ENCODE data around the gene ANXA2. TPM values are rescaled to one million over a fixed set of nuclear protein-coding genes. Genes with fewer than 3 reads are reported as not detected.
"Not testable (repeated sequence)": the region's sequence is repeated elsewhere in the genome, so short reads cannot be mapped to it uniquely, and the experiment has no call there.

ANXA2 gene
- polyA plus RNA-seq, 1 experiment = 5,886 TPM

GRCh38 chr15:60405399-60405798 is 7.6 kb upstream of the ANXA2 start:
- no peaks in the 10 kb centered on the region for H3K36me3 ChIP-seq (ENCODE audit: control insufficient read depth, insufficient read depth, low read length)
- no peak overlapping the region for H3K4me3 ChIP-seq (ENCODE audit: low read depth, low read length)
- TF ChIP-seq CTCF (IDR thresholded peaks at IDR 0.05; ENCODE audit: insufficient read depth, low read depth, low read length) = no peak
- no peak for DNase-seq (ENCODE audit: low read depth)
- ChIA-PET CTCF (interaction anchor here (1.6 kb wide), 1 partner anchor 39 kb away, joined by 4 read pairs; no protein-coding TSS in a partner anchor), POLR2A (interaction anchor here (0.7 kb wide), 1 partner anchor 11 kb away, joined by 3 read pairs; no protein-coding TSS in a partner anchor)
- no peaks in the 10 kb centered on the region for H3K27me3 ChIP-seq (ENCODE audit: control insufficient read depth, insufficient read depth, low read length)

GRCh38 chr15:60404351-60404750 is 6.6 kb upstream of the ANXA2 start:
- CTCF ChIA-PET = interaction anchor here (0.7 kb wide), 1 partner anchor 46 kb away, joined by 3 read pairs; no protein-coding TSS in a partner anchor
- POLR2A ChIA-PET = not testable (repeated sequence)

GRCh38 chr15:60400944-60401343 is 3.2 kb upstream of the ANXA2 start:
- H3K4me3 ChIP-seq (ENCODE audit: low read depth, low read length) = no peak overlapping the region
- H3K27me3 ChIP-seq (ENCODE audit: control insufficient read depth, insufficient read depth, low read length) = no peaks in the 10 kb centered on the region
- no peak for DNase-seq (ENCODE audit: low read depth)
- TF ChIP-seq CTCF (IDR thresholded peaks at IDR 0.05; ENCODE audit: insufficient read depth, low read depth, low read length) = no peak
- CTCF ChIA-PET = interaction anchor here (0.9 to 1.2 kb wide), 2 partner anchors 8 to 44 kb away, joined by 3 read pairs; no protein-coding TSS in a partner anchor
- POLR2A ChIA-PET = no interaction called here
- H3K36me3 ChIP-seq (ENCODE audit: control insufficient read depth, insufficient read depth, low read length) = 0 out of 2 replicates have a peak, but pooled peaks cover 2% of the 10 kb centered on the region

More at GRCh38 chr15:60404351-60404750, 6.6 kb upstream of the ANXA2 start:
- H3K4me3 ChIP-seq (ENCODE audit: low read depth, low read length); H3K27me3 ChIP-seq (ENCODE audit: control insufficient read depth, insufficient read depth, low read length); DNase-seq (ENCODE audit: low read depth); H3K36me3 ChIP-seq (ENCODE audit: control insufficient read depth, insufficient read depth, low read length): not testable (repeated sequence)

- POLR2A ChIA-PET = interaction anchor here (0.6 kb wide), 1 partner anchor 9 kb away, joined by 3 read pairs; no protein-coding TSS in a partner anchor
- CTCF ChIA-PET = interaction anchor here (1.1 to 1.2 kb wide), 3 partner anchors 9 to 44 kb away, joined by 3 to 4 read pairs (median 4); no protein-coding TSS in a partner anchor
- no peaks in the 10 kb centered on the region for H3K27me3 ChIP-seq (ENCODE audit: control insufficient read depth, insufficient read depth, low read length)
- no peak overlapping the region for H3K4me3 ChIP-seq (ENCODE audit: low read depth, low read length)
- H3K36me3 ChIP-seq (ENCODE audit: control insufficient read depth, insufficient read depth, low read length) = peaks cover 4% of the 10 kb centered on the region; the same call in 1 of the 2 replicates
- no peak for TF ChIP-seq CTCF (IDR thresholded peaks at IDR 0.05; ENCODE audit: insufficient read depth, low read depth, low read length)
- DNase-seq (ENCODE audit: low read depth) = no peak
These were observed 2.1 kb upstream of the ANXA2 start for GRCh38 chr15:60399931-60400330.

GRCh38 chr15:60399246-60399915 is 1.6 kb upstream of the ANXA2 start:
- no peak for TF ChIP-seq CTCF (IDR thresholded peaks at IDR 0.05; ENCODE audit: insufficient read depth, low read depth, low read length)
- Histone ChIP-seq H3K36me3 (ENCODE audit: control insufficient read depth, insufficient read depth, low read length) (peaks cover 4% of the 10 kb centered on the region), H3K27me3 (ENCODE audit: control insufficient read depth, insufficient read depth, low read length) (no peaks in the 10 kb centered on the region), H3K4me3 (ENCODE audit: low read depth, low read length) (no peak overlapping the region; the same call in 1 of the 2 replicates)
- ChIA-PET CTCF (interaction anchor here (1.1 to 1.2 kb wide), 3 partner anchors 10 to 45 kb away, joined by 3 to 4 read pairs (median 4); no protein-coding TSS in a partner anchor), POLR2A (interaction anchor here (0.5 kb wide), 1 partner anchor 79 kb away, joined by 3 read pairs; no protein-coding TSS in a partner anchor)
- DNase-seq (ENCODE audit: low read depth) = no peak
